ELR (cell line): Measurements from ENCODE around the gene TNIP1.

Experiments used
- DNase-seq: peaks from one replicate; pipeline ENCODE4 v3.0.0-alpha.2; 2015; ENCODE audit warnings: low read depth

Gene TNIP1

DNA sequence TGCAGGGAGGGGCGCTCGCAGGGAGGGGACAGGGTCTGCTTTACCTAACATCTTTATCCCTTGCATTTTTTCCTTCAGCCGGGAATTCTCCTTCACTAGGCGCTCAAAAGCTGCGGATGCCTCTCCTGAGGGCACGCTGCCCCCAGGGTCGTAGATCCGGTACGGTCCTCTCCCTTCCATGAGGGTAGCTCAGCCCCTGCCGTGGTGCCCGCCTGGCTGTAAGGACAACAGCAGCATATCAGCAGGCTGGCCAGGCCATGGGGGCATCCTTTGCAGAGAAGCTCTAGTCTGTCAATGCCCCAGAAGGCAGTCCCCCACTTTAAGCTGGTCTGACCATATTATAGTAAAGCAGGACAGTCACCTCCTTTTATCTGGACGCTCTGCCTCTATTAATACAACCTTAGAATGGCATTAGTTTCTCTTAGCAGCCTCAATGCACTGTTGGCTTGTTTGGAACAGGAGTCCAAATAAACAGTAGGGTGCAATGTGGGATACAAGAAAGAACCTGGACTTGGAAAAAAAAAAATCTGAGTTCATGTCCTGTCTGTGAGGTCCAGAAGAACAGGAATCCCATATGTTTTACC, 15.8 kb downstream of the TNIP1 start:
- no peak for DNase-seq

DNA sequence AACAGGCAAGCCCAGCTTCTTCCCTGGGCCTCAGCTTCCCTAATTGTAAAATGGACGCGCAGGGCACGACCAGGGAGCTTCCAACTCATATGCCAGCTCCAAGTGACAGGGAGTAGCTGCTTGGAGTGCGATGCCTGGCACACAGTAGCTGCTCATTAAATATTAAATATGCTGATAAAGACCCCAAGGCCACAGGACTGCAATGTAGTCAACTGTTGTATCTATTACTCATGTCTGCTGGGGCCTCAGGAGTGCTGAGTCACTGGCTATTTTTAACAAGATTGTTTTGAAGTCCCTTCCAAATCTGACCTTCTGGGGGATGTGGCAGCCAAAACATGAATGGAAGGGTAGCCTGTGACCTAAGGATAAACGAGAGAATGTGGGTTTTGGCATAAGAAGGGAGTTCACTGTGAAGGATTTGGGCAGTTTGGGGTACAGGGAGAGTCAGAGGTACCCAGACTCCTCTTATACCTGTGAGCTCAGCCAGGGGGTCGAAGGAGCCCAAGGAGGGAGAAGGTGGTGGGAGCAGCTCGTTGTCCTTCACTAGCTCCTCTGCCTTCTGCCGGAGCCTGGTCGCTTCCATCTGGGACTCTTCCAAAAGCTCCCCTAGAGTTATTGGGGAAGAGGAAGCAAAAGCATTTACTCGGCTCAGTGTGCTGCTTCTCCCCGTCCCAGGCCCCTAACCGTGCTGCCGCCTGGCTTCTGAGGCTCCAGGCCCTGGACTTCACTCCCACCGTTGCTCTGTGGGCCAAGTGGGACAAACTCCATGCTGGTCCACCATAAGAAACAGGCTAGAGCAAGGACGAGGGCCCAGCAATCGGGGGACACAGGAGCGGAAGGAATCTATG, 17.5 kb downstream of the TNIP1 start:
- DNase-seq = peak; percentile 89

DNA sequence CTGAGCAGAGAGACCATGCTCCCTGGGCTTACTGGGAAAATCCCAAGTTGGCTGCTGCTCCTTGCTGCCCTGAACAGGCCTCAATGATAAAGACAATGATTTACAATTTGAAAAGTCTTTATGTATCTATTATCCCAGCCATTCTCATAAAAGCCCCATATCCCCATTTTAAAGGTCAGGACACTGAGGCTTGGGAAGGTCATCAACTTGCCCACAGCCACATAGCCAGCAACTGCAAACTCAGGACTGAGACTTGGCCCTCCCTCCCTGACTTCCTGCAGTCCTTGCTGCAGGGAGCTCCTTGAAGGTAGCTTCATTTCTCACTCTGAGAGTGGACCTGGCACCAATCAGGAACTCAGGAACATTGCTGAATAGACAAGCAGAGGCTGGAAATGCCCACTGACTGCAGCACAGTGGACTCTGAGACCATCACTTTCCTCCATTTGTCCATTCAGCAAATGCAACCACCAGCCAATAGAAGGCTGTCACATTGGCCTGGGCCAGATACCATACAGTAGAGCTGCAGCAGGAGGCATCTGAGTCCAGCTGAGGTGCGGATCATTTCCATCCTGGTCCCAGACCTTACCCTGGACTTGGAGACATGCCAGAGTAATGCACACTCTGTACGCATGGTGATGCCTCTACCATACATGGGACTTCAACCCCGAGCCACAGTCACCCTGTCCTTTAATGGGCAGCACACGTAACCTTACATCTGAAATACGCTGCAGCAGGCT, 18.3 kb downstream of the TNIP1 start:
- no peak for DNase-seq

DNA sequence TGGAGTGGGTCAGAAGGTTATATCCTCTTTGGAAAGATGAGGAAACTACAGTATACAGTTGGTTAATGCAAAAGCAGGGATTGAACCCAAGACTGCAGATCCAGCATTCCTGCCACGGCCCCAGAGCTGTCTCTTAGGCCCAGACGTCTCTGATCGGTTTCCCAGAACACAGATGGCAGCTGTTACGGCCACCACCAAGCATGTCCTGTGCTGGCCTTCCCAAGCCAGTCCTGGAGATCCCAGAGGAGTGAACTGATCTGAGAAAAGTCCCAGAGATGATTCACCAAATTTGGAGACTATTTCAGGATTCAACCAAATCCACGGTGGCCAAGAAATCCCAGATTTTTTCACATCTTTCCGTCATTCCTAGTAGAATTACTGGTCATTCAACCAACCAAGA, 20.1 kb downstream of the TNIP1 start:
- DNase-seq = no peak

DNA sequence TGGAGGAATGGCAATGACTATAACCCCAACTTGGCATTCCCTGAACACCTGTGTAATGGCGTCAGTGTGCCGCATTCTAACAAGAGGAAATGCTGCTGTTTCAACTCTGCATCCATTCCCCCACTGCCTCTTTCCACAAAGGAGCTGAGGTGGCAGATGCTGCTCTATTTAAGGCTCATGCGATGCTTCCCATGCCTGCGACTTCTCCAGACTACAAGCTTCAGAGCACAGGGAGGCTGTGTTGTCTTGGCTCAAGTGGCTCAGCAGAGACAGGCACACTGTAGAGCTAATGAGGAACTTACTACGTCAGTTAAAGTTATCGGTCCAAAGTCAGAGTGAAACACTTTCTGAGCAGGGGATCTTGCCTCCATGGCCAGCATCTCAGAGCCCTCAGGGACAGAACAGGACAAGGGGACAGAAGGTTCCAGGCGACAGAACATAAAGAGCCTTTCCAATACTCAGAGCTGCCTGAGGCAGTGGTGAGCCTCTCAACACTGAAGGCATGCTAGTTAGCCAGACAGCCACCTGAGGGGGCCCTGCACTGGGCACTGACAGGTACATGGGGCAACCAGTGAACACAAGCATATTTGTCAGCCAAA, 21.8 kb downstream of the TNIP1 start:
- DNase-seq = no peak

DNA sequence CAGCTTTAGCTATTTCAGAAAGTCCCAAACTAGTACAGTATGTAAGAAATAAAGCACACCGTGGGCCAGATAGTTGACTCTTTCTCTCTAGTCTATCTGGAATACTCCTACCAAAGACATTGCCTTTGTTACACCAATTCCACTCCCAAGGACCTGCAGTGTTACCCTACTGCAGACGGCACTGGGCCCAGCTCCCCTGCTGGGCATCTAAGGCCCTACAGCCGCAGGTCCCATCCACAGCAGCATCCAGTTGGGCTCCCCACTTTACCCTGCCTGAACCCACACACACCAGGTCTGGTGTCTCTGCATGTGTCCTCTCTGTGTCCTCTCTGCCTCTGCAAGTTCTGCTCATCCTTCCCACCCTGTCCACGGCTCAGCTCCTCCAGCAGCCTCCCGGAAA, 22.5 kb downstream of the TNIP1 start:
- DNase-seq = no peak

DNA sequence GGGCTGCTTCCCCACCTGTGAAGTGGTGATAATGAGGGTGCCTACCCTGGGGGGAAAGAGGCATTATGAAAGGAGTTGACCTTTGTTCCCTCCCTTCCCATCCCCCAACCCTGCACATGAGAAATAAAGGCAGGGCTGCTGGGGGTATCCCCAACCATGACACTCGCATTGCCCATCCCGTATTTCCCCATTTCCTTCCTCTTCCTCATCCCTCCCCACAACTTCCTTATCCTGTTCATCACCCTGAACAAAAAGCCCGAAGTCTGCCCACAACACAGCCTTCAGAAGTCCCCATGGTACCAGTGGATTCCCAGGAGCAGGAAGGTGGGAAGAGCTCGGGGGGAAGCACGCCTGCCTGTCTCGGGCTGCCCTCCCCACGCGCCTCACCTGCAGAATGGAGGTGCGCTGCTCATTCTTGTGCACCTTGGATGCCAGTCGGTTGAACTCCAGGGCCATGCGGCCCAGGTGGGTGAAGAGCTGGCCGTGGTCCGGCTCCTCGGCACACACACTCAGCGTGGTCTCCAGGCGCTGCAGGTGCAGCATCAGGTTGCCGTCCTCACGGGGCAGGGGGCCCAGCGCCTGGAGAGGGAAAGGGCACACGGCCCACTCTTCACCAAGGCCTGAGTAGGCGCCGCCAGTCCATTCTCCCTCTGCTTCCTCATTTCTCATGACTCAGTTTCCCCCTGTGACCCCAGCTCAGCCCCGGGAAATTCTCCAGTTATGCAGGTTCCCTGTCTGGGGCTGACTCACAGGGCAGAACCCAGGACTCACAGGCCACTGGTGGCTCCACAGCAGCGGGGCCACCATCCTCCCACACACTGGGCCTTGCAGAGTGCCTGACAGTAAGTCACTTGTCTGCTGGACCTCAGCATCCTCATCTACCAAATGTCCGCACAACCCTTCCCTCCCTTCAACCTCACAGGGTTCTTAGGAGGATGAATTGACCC, 24.2 kb downstream of the TNIP1 start:
- DNase-seq = no peak

DNA sequence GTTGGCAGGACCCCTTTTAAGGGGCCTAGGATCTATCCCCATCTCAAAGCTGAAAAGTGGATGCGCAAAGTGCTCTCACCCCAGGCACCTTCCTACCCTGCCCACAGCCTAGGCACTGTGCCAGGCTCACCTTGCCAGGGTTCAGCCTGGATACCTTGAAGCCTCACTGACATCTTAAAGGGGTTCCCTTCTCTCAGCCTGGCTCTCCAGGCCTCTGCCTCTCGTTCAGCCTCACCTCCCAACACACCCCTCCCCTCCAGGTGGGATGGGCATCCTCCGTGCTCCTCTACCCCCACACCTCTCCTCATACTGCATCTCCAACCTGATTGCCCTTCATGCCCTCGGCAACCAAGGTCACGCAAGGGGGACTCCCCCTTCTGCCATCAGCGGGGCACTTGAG, 25.5 kb downstream of the TNIP1 start:
- no peak for DNase-seq

DNA sequence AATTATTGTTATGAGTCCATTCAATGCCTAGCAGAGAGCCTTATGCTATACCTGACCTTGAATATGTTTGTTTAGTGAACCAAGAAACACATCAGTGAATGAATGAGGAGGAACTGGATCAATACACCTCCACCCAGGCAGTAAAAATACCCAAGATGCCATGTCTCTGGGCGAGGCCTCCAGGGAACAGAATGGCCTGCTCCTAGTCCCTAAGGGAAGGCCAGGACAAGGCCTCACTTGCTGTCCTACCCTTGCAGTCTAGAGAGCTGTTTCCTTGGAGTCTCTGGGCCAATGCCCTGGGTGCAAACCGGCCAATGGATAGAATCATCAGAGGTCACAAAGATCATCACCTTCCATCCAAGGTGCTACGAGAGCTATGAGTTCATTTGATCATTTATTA, 26.1 kb downstream of the TNIP1 start:
- DNase-seq = no peak

DNA sequence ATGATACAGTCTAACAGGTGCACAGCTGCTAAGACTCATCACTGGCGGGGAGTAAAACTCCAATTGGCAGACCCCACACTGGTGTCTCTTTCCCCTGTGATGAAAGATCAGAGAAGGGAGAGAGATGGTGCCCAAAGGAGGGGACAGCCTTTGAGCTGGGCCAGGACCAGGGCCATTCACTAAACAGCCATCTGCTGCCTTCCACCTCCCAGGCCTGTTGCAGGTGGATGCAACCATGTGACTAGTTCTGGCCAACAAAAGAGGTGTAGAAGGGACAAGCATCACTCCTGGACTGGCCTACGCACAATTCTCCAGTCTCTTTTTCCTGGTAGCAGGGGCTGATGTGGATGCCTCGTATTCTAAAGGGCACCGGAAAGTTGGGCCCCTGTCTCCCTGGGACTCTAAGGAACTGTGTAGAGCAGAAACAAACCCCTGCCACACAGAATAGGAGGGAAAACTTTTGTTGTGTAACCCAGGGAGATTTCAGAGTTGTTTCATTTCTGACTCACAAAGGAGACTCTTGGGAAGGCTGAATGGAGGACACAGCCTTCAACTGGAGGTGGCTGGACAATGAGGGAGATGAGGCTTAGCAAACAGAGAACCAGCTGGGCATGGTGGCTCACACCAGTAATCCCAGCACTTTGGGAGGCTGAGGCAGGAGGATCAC, 26.9 kb downstream of the TNIP1 start:
- no peak for DNase-seq

DNA sequence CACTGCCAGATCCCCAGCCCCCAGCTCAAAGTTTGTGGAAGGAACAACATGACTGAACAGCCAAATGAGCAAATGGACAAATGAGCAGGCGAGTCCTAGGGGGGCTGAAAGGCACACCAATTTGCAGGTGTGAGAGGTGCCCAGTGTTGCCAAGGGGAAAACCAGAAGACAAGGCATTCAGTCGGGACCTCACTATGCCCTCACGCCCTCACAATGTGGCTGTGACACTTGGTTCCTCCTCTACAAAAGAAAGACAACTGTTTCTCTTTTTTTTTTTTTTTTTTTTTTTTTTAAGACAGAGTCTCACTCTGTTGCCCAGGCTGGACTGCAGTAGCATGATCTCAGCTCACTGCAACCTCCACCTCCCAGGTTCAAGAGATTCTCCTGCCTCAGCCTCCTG, 28.0 kb downstream of the TNIP1 start:
- DNase-seq = no peak

DNA sequence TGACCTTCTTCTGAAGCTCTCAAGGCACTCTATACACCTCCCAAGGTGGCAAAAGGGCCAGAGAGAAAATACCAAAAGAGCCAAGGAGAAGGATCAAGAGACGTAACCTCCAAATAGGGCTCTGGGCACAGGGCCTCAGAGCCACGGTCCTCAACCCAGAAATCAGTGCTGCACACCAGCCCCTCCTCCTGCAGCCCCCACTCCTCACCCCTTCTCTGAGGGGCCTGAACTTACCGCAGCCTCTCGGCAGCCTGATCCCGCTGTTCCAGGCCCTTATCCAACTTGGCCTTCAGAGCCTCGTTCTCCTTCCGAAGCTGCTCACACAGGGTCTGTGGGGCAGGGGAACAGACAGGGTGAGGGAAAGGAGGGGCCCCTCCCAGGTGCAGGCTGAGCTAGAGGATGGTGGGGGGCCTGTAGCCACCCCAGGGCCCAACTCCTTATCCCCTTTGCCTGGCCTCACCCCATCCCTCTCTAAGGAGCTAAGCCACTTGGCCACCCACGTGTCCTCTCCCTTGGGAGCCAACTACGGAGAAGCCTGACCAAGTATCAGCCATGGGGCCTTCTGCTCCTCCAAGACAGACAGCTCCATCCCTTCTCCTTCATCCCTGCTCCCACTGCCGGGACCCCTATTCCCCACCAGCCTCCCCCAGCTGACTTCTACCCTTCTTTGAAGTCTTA, 28.8 kb downstream of the TNIP1 start:
- no peak for DNase-seq

DNA sequence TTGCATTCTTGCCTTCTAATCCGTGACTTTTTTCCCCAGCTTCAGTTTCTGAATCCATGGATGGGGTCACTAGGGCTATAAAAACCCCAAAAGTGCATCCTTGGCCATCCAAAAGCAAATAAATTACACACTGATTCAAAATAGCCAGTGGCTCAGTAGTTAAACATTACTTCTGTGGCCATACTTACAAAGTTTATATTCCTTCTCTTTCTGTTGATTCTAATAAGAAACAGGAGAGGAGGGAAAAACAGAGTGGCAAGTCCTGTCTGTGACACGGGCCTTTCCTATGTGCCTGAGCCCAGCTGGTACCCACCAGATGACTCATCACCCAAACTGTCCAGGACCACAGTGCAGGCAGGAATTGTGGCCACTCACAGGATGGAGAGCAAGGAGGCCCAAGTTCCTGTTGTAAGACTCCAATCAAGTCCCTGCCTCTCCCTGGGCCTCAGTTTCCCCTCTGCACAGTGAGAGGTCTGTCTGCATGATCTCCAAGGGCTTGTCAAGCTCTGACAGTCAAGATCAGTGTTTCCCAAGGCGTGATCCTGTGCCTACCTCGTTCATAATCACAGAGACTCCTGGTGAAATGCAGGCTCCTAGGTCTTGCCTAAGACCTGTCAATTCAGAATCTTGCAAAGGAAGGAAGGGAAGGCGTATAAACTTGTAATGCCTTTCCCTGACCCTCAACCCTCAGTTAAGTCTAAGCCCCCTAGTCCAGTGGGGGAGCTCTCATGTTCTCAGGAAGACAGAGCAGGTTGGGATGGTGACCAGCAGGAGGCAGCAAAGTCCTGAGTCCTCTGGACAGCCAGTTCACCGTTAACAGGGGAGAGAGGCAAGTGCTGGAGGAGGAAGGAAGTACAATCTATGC, 29.5 kb downstream of the TNIP1 start:
- peak; percentile 85 for DNase-seq

DNA sequence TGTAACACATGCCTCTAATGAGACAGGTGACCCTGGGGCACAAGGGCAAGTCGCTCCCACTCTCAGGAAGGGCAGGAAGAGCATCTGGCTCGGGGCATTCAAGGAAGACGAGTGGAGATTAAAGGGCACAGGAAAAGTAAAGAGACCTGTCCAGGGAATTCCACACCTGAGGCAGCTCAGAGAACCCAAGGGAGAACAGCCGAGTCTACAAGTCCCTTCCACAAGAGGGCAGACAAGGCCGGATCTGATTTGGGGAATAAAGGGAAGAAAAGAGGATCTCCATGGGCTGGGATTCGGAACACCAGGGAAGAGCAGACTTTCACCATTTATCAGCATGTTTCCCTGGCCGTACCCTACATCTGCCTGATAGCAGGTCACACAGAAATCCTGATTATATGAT, 32.3 kb downstream of the TNIP1 start:
- DNase-seq = peak; percentile 57

DNA sequence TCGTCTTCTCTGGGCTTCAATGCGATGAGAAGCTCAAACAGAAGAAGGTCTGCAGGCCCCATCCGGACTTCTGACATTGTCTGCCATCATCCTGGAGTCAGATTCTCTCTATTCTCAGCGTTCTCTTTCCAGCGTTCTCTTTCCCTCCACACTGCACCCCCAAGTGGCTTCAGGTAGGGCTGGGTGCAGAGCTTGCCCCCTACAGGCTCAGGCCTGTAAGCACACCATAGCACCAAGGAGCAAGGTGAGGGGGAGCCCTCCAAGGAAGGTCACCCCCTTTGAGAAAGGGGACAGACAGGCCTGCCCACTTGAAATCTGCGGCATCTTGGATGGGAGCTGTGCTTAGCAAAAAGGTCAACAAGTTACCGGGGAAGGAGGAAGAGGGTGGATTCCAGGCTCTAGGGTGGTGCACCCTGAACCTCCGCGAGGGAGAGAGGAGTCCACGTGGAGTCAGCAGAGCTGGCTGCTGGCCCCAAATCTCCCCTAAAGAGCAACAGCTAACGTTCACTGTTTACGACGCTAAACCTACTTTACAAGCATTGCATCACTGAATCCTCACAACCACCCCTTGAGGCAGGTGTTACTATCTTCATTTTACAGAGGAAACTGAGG, 32.9 kb downstream of the TNIP1 start:
- DNase-seq = peak; percentile 49

DNA sequence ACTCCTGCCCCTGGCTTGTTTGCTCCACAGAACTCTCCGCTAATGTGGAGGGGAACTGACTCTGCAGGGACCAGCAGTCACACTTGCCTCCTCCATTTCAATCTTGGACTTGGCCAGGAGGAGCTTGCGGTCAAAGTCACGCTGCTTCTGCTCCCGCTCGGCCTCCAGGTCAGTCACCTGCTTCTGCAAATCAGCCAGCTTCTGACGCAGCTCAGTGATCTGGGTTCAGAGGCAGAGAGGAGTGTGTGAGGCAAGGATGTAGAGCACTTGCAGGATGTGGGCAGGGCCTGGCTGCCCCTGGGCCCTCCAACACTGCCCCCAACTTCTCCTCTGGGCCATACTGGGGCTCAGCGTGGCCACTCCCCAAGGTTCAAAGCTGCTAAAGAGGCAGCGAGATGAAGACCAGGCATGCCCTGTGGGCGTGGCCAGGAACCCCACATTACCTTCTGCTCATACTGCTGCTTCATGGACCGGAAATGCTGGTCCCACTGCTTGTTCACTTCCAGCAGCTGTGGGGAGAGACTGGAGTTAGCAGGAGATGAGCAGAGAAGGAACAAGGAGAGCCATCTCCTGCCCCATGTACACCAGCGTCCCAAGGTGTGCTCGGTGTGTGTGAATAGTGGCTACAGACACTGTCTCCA, 38.3 kb downstream of the TNIP1 start:
- DNase-seq = no peak

DNA sequence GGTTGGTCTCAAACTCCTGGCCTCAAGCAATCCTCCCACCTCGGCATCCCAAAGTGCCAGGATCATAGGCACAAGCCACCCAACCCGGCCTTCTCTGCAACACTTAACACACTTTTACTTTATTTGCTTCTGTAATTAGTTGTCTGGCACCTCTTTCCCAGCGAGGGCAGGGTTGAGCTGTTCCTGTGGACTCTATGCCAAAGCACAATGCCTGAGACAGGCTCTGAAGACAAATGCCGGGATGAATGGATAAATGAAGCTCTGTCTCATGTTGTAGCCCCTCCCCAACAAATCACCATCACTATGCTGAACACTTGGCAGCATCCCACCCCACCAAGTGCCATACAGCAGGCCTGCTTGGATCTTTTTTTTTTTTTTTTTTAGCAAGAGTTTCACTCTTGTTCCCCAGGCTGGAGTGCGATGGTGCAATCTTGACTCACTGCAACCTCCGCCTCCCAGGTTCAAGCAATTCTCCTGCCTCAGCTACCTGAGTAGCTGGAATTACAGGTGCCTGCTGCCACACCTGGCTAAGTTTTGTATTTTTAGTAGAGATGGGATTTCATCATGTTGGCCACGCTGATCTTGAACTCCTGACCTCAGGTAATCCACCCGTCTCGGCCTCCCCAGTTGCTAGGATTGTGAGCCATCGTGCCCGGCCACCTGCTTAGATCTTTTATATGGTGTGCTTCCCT, 39.1 kb downstream of the TNIP1 start:
- DNase-seq = no peak

DNA sequence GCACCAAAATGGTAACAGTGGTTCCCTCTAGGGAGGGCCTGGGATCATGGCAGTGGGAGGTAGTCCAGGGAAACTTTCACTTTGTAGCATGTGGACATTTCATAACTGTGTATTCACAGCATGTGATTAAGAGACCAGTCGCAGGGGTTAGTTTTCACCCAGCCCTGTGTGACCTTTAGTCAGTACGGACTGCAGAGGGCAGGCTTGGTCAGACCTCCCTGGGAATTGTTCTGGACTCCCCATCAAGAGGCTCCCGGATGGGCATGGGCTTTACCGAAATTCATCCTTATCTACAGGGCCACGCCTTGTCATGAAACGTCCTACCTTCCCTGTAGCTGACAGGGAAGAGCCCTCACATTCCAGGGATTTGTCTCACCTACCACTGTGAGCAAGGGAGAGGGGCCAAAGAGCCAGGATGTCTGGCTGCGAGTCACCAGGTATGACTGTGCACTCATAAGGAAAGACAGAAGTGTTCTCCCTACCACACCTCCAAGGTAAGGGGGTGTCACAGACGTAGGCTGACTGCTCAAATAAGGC, 40.6 kb downstream of the TNIP1 start:
- peak; percentile 73 for DNase-seq
